HCT116 (cell line): ENCODE data around the gene DFFA.

Source experiments
- JUND ChIP-seq: IDR thresholded peaks from 2 replicates; pipeline ENCODE4 v1.6.1; 2012
- POLR2A ChIP-seq: IDR thresholded peaks from 2 replicates; pipeline ENCODE4 v1.7.0; 2011; ENCODE audit warnings: borderline replicate concordance; ENCODE audit not compliant: insufficient read depth, insufficient read length; ENCODE audit errors: extremely low read depth
- POLR2AphosphoS5 ChIP-seq: IDR thresholded peaks from 2 replicates; pipeline ENCODE4 v1.6.1; 2011; ENCODE audit warnings: mild to moderate bottlenecking, low read depth, low read length, moderate library complexity
- RAD21 ChIP-seq: IDR thresholded peaks from 2 replicates; pipeline ENCODE4 v1.6.1; 2012; ENCODE audit warnings: low read depth, mild to moderate bottlenecking
- SP1 ChIP-seq: IDR thresholded peaks from 2 replicates; pipeline ENCODE4 v1.6.1; 2012; ENCODE audit warnings: low read depth
- YY1 ChIP-seq: IDR thresholded peaks from 2 replicates; pipeline ENCODE4 v1.6.1; 2011; ENCODE audit warnings: low read length, low read depth, moderate library complexity, mild to moderate bottlenecking; ENCODE audit not compliant: insufficient replicate concordance; ENCODE audit errors: extremely low read depth
- TF ChIP-seq, protein P1 (sequence below), 3 experiments: fragments of 200-600 bp in 1 of 3; sonication (generic) in 1 of 3; IDR thresholded peaks in 2 of 3; conservative IDR thresholded peaks in 1 of 3; 2 replicates each; pipeline ENCODE4 v1.5.1; 2012 to 2017; ENCODE audit warnings: low read depth in 2 of 3, low read length in 2 of 3, antibody characterized with exemption in 1 of 3, borderline replicate concordance in 1 of 3, control low read depth in 1 of 3, mild to moderate bottlenecking in 1 of 3, mixed read lengths in 1 of 3, mixed run types in 1 of 3, moderate library complexity in 1 of 3; ENCODE audit not compliant: insufficient read depth in 1 of 3

- TF ChIP-seq POLR2A, result no peak
- TF ChIP-seq, protein P1, sequence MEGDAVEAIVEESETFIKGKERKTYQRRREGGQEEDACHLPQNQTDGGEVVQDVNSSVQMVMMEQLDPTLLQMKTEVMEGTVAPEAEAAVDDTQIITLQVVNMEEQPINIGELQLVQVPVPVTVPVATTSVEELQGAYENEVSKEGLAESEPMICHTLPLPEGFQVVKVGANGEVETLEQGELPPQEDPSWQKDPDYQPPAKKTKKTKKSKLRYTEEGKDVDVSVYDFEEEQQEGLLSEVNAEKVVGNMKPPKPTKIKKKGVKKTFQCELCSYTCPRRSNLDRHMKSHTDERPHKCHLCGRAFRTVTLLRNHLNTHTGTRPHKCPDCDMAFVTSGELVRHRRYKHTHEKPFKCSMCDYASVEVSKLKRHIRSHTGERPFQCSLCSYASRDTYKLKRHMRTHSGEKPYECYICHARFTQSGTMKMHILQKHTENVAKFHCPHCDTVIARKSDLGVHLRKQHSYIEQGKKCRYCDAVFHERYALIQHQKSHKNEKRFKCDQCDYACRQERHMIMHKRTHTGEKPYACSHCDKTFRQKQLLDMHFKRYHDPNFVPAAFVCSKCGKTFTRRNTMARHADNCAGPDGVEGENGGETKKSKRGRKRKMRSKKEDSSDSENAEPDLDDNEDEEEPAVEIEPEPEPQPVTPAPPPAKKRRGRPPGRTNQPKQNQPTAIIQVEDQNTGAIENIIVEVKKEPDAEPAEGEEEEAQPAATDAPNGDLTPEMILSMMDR (IDR thresholded peaks at IDR 0.05 in 2 of 3, conservative IDR thresholded peaks at IDR 0.05 in 1 of 3; ENCODE audit: borderline replicate concordance in 1 of 3, insufficient read depth in 1 of 3, low read depth in 2 of 3, low read length in 2 of 3), result no peak
- no peak for TF ChIP-seq SP1
- TF ChIP-seq YY1, result no peak
- TF ChIP-seq RAD21, result no peak
- no peak for TF ChIP-seq POLR2AphosphoS5
- no peak for TF ChIP-seq JUND
These were observed 65.1 kb downstream of the DFFA start for GRCh38 chr1:10407201-10407600.
